ENCODE data around the gene RPS17.

The RPS17 gene

DNA sequence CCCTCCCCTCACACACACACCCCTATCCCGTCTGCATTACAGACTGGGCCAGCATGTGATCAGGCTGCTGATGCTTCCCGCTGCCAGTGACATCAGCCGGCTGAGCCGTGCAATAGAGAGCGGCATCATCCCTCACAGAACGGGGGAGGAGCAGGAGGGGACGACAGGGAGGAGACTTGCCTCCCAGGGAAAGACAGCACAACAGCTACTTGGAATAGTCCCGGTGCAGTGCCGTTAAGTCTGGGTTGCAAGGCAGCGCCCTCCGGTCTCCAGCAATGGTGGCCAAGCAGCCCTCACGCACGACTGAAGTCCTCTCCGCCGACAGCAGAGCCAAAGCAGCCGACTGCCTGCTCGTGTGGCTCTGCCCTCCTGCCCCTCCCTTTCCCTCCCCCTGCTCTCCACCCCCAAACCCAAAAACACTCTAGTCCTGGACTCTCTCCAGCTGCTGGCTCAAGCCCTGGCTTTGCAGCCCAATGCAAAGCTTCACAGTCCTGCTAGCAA, 31.5 kb upstream of the RPS17 start:
- Histone ChIP-seq H3K27me3 (ENCODE audit: insufficient read depth, insufficient read length) (no peaks in the 10 kb centered on the region), H3K4me3 (ENCODE audit: insufficient read length, low read depth) (peak overlapping the region; percentile 38), H3K9me3 (ENCODE audit: insufficient read depth, low read length) (no peaks in the 10 kb centered on the region), H3K36me3 (ENCODE audit: insufficient read depth, insufficient read length, low read length) (no peaks in the 10 kb centered on the region), H3K4me1 (ENCODE audit: insufficient read depth, insufficient read length) (peaks cover 7% of the 10 kb centered on the region), H3K9ac (ENCODE audit: insufficient read length, low read depth) (peak overlapping the region; percentile 66)
- DNase-seq (ENCODE audit: low read depth, low spot score): peak; percentile 68
- TF ChIP-seq SUZ12 (IDR thresholded peaks at IDR 0.05; ENCODE audit: extremely low read depth, insufficient read depth, insufficient read length) (no peak), YY1 (IDR thresholded peaks at IDR 0.05; ENCODE audit: insufficient read depth, insufficient read length) (no peak), ZNF274 (IDR thresholded peaks at IDR 0.05; ENCODE audit: low read depth, low read length) (no peak)

DNA sequence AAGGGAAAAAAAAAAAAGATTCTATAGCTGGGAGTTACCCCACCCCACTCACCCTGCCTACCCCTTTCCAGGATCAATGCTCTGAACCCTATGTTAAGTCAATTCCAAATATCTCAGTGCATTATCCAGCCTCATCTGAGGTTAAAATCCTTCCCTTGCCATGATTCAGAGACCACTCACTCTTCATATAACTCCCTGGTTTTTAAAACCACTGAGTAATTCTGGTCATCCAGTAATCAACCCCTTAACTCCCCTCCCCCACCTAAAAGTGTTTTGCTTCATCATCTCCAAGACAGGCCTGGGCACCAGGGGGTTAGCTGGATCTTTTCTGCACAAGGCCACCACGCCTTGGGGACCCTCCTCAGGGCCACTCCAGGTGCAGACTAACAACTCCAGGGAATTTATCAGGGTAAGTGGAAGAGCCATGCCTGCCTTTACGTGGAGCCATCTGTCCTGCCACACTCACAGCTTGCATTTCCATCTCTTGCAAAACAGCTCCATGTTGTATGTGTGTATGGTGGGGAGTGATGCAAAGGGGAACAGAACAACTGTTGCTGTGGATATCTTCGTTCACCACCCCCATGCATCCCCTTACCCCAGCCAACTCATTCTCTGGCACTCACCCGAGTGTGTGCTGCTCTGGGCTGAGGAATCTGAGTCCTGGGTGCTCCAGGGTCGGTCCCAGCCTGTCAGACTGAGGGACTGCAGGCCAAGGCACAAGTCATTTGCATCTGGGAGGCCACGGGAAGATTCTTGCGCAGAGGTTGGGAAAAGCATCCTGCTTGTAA, 30.7 kb upstream of the RPS17 start:
- Histone ChIP-seq H3K4me3 (ENCODE audit: insufficient read length, low read depth) (no peak overlapping the region), H3K36me3 (ENCODE audit: insufficient read depth, insufficient read length, low read length) (no peaks in the 10 kb centered on the region), H3K27me3 (ENCODE audit: insufficient read depth, insufficient read length) (no peaks in the 10 kb centered on the region), H3K9ac (ENCODE audit: insufficient read length, low read depth) (peak overlapping the region; percentile 56), H3K4me1 (ENCODE audit: insufficient read depth, insufficient read length) (peaks cover 7% of the 10 kb centered on the region), H3K9me3 (ENCODE audit: insufficient read depth, low read length) (no peaks in the 10 kb centered on the region)
- TF ChIP-seq YY1 (IDR thresholded peaks at IDR 0.05; ENCODE audit: insufficient read depth, insufficient read length) (no peak), SUZ12 (IDR thresholded peaks at IDR 0.05; ENCODE audit: extremely low read depth, insufficient read depth, insufficient read length) (no peak), ZNF274 (IDR thresholded peaks at IDR 0.05; ENCODE audit: low read depth, low read length) (no peak)
- no peak for DNase-seq (ENCODE audit: low read depth, low spot score)

DNA sequence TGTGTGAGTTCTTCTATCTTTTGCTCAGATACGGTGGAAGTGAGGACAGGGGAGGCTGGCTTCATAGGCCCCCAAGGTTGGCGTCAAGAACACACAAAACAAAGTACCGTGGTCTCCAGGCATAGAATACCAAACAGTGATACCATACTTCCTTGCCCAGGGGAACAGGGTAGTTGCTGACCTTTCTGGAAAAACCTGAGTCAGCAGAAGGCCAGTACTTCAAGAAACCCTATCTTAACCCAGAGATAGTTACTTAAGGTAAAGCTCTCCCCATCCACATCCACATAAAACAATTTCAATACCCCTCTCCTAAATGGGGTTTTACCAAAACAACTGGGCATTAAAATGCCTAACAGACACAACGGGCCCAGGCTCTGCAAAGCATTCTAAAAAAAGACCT, 29.6 kb upstream of the RPS17 start:
- TF ChIP-seq ZNF274 (IDR thresholded peaks at IDR 0.05; ENCODE audit: low read depth, low read length) (no peak), SUZ12 (IDR thresholded peaks at IDR 0.05; ENCODE audit: extremely low read depth, insufficient read depth, insufficient read length) (no peak), YY1 (IDR thresholded peaks at IDR 0.05; ENCODE audit: insufficient read depth, insufficient read length) (no peak)
- DNase-seq (ENCODE audit: low read depth, low spot score): no peak
- H3K27me3 ChIP-seq (ENCODE audit: insufficient read depth, insufficient read length): no peaks in the 10 kb centered on the region

DNA sequence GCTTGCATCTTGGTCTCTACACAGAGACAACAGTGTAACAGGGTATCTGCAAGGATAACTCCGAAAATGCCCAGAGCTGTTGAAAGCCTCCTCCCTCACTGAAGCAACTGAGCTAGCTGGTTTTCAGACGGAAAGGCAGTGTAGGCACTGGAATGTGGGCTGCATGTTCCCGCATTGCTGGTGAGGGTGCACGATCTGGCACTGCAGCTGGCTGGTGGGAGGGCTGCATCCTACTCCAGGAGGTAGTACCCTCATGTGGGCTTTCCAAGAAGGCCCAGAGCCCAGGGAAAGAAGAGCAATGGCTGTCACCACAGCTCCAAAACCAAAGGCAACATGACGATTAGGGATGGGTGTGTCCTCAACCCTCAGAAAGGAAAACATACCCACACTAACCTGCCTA, 28.7 kb upstream of the RPS17 start:
- no peak for DNase-seq (ENCODE audit: low read depth, low spot score)
- Histone ChIP-seq H3K4me3 (ENCODE audit: insufficient read length, low read depth) (no peak overlapping the region), H3K4me1 (ENCODE audit: insufficient read depth, insufficient read length) (peaks cover 7% of the 10 kb centered on the region), H3K27me3 (ENCODE audit: insufficient read depth, insufficient read length) (no peaks in the 10 kb centered on the region), H3K9ac (ENCODE audit: insufficient read length, low read depth) (no peak overlapping the region), H3K9me3 (ENCODE audit: insufficient read depth, low read length) (no peaks in the 10 kb centered on the region), H3K36me3 (ENCODE audit: insufficient read depth, insufficient read length, low read length) (no peaks in the 10 kb centered on the region)
- TF ChIP-seq ZNF274 (IDR thresholded peaks at IDR 0.05; ENCODE audit: low read depth, low read length) (no peak), SUZ12 (IDR thresholded peaks at IDR 0.05; ENCODE audit: extremely low read depth, insufficient read depth, insufficient read length) (no peak), YY1 (IDR thresholded peaks at IDR 0.05; ENCODE audit: insufficient read depth, insufficient read length) (no peak)

More for the DNA sequence above, 29.6 kb upstream of the RPS17 start:
- no peaks in the 10 kb centered on the region for H3K36me3 ChIP-seq (ENCODE audit: insufficient read depth, insufficient read length, low read length)
- H3K9me3 ChIP-seq (ENCODE audit: insufficient read depth, low read length): no peaks in the 10 kb centered on the region
- peaks cover 7% of the 10 kb centered on the region for H3K4me1 ChIP-seq (ENCODE audit: insufficient read depth, insufficient read length)
- no peak overlapping the region for H3K9ac ChIP-seq (ENCODE audit: insufficient read length, low read depth)
- H3K4me3 ChIP-seq (ENCODE audit: insufficient read length, low read depth): no peak overlapping the region

DNA sequence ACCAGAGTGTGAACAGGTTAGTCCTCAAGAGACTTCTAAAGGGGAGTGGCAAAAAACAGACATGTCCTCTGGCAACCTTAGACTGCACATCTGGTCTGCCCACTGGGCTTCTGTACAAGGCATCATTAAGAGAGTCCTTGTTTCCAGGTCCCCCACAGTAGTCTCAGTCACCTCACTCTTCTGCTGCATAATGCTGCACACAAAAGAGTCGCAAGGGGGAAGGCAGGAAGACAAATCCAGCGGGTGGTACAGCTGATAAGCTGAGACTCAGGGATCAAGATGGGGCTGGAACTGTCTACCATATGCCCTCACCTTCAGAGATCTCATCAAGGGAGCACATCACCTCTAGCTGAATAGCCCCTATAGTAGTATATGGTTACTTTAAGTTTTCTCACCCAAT, 27.4 kb upstream of the RPS17 start:
- H3K4me3 ChIP-seq (ENCODE audit: insufficient read length, low read depth): no peak overlapping the region
- peaks cover 7% of the 10 kb centered on the region for H3K4me1 ChIP-seq (ENCODE audit: insufficient read depth, insufficient read length)
- no peaks in the 10 kb centered on the region for H3K27me3 ChIP-seq (ENCODE audit: insufficient read depth, insufficient read length)
- no peak for DNase-seq (ENCODE audit: low read depth, low spot score)
- TF ChIP-seq ZNF274 (IDR thresholded peaks at IDR 0.05; ENCODE audit: low read depth, low read length) (no peak), YY1 (IDR thresholded peaks at IDR 0.05; ENCODE audit: insufficient read depth, insufficient read length) (no peak), SUZ12 (IDR thresholded peaks at IDR 0.05; ENCODE audit: extremely low read depth, insufficient read depth, insufficient read length) (no peak)
- no peaks in the 10 kb centered on the region for H3K9me3 ChIP-seq (ENCODE audit: insufficient read depth, low read length)
- no peak overlapping the region for H3K9ac ChIP-seq (ENCODE audit: insufficient read length, low read depth)
- H3K36me3 ChIP-seq (ENCODE audit: insufficient read depth, insufficient read length, low read length): no peaks in the 10 kb centered on the region

DNA sequence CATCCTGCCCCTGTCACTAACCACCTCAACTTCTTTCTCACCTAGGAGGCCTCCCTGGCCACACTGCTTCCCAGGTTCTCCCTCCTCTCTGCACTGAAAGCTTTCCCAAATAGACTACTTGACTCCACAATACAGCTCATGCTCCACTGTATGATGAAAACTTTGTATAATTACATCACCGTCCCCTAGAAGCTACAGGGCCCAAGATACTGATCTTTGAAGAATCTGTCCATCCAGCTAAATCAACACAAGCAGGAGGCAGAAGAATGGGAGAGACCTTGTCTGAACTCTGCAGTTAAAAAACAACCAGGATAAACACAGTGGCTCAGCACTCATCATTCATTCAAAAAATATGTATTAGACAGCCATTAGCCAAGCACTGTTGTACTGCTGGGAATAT, 26.4 kb upstream of the RPS17 start:
- H3K9me3 ChIP-seq (ENCODE audit: insufficient read depth, low read length): no peaks in the 10 kb centered on the region
- H3K27me3 ChIP-seq (ENCODE audit: insufficient read depth, insufficient read length): no peaks in the 10 kb centered on the region
- no peak overlapping the region for H3K9ac ChIP-seq (ENCODE audit: insufficient read length, low read depth)
- TF ChIP-seq ZNF274 (IDR thresholded peaks at IDR 0.05; ENCODE audit: low read depth, low read length) (no peak), SUZ12 (IDR thresholded peaks at IDR 0.05; ENCODE audit: extremely low read depth, insufficient read depth, insufficient read length) (no peak), YY1 (IDR thresholded peaks at IDR 0.05; ENCODE audit: insufficient read depth, insufficient read length) (no peak)
- peaks cover 3% of the 10 kb centered on the region for H3K4me1 ChIP-seq (ENCODE audit: insufficient read depth, insufficient read length)
- H3K4me3 ChIP-seq (ENCODE audit: insufficient read length, low read depth): no peak overlapping the region
- H3K36me3 ChIP-seq (ENCODE audit: insufficient read depth, insufficient read length, low read length): no peaks in the 10 kb centered on the region
- DNase-seq (ENCODE audit: low read depth, low spot score): no peak

DNA sequence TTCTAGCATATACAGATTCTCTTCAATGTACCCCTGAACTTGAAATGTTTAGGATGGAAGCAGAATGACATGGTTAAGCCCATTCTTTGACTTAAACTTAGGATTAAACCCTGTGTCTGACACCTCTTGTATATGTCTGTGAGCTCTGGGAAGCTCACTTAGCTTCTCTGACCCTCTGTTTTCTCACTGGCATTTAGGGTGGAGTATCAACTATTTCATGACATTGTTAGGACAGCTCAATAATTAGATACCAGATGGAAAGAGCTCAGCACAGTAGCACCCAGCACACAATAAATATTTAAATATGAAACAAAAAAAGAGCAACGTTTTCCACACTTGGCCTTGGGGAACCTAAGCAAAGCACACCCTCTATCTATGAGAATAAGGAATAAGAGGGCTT, 18.2 kb upstream of the RPS17 start:
- no peak overlapping the region for H3K9ac ChIP-seq (ENCODE audit: insufficient read length, low read depth)
- no peaks in the 10 kb centered on the region for H3K27me3 ChIP-seq (ENCODE audit: insufficient read depth, insufficient read length)
- no peak overlapping the region for H3K4me3 ChIP-seq (ENCODE audit: insufficient read length, low read depth)
- H3K9me3 ChIP-seq (ENCODE audit: insufficient read depth, low read length): no peaks in the 10 kb centered on the region
- H3K36me3 ChIP-seq (ENCODE audit: insufficient read depth, insufficient read length, low read length): peaks cover 4% of the 10 kb centered on the region
- no peak for DNase-seq (ENCODE audit: low read depth, low spot score)
- TF ChIP-seq ZNF274 (IDR thresholded peaks at IDR 0.05; ENCODE audit: low read depth, low read length) (no peak), YY1 (IDR thresholded peaks at IDR 0.05; ENCODE audit: insufficient read depth, insufficient read length) (no peak), SUZ12 (IDR thresholded peaks at IDR 0.05; ENCODE audit: extremely low read depth, insufficient read depth, insufficient read length) (no peak)
- H3K4me1 ChIP-seq (ENCODE audit: insufficient read depth, insufficient read length): no peaks in the 10 kb centered on the region

Data from NT2/D1 (cell line).